GF-D8 (cell line): ENCODE measurements around the gene PPM1N.

Experiments used
- DNase-seq: peaks from one replicate; lab custom pipeline; 2025; lab: John Stamatoyannopoulos, UW

The PPM1N gene

GRCh38 chr19:45470762-45471081 is 27.5 kb upstream of the PPM1N start:
- DNase-seq, result no peak

- no peak for DNase-seq
These were observed 26.9 kb upstream of the PPM1N start for GRCh38 chr19:45471111-45471930.

- no peak for DNase-seq
These were observed 26.2 kb upstream of the PPM1N start for GRCh38 chr19:45471931-45472562.

- no peak for DNase-seq
These were observed 25.5 kb upstream of the PPM1N start for GRCh38 chr19:45472563-45473366.

DNA sequence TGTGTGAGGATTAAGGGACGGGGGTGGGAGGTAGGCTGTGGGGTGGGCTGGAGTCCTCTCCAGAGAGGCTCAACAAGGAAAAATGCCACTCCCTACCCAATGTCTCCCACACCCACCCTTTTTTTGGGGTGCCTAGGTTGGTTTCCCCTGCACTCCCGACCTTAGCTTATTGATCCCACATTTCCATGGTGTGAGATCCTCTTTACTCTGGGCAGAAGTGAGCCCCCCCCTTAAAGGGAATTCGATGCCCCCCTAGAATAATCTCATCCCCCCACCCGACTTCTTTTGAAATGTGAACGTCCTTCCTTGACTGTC is 24.9 kb upstream of the PPM1N start:
- DNase-seq, result no peak

DNA sequence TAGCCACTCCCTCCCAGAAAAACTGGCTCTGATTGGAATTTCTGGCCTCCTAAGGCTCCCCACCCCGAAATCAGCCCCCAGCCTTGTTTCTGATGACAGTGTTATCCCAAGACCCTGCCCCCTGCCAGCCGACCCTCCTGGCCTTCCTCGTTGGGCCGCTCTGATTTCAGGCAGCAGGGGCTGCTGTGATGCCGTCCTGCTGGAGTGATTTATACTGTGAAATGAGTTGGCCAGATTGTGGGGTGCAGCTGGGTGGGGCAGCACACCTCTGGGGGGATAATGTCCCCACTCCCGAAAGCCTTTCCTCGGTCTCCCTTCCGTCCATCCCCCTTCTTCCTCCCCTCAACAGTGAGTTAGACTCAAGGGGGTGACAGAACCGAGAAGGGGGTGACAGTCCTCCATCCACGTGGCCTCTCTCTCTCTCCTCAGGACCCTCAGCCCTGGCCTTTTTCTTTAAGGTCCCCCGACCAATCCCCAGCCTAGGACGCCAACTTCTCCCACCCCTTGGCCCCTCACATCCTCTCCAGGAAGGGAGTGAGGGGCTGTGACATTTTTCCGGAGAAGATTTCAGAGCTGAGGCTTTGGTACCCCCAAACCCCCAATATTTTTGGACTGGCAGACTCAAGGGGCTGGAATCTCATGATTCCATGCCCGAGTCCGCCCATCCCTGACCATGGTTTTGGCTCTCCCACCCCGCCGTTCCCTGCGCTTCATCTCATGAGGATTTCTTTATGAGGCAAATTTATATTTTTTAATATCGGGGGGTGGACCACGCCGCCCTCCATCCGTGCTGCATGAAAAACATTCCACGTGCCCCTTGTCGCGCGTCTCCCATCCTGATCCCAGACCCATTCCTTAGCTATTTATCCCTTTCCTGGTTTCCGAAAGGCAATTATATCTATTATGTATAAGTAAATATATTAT is 24.3 kb upstream of the PPM1N start:
- DNase-seq, result no peak

- DNase-seq, result no peak
These were observed 23.4 kb upstream of the PPM1N start for GRCh38 chr19:45474606-45475521.

GRCh38 chr19:45475537-45476291 is 22.5 kb upstream of the PPM1N start:
- DNase-seq, result no peak

- no peak for DNase-seq
These were observed 21.9 kb upstream of the PPM1N start for GRCh38 chr19:45476304-45476703.

DNA sequence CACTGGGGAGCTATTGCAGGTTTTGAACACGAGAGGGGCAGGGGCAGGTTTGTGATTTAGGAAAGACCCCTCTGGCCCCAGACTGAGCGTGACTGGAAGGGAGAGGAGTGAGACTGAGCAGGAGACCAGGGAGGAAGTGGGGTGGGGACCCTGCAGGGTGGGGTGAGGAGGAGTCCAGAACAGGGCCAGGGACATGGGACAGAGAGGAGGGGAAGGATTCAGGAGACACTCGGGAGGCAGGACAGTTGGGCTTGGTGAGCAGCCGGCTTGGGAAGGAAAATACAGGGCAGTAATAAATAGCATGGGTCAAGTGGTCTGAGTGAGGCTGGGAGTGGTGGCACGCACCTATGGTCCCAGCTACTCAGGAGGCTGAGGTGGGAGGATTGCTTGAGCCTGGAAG is 21.1 kb upstream of the PPM1N start:
- DNase-seq, result no peak

DNA sequence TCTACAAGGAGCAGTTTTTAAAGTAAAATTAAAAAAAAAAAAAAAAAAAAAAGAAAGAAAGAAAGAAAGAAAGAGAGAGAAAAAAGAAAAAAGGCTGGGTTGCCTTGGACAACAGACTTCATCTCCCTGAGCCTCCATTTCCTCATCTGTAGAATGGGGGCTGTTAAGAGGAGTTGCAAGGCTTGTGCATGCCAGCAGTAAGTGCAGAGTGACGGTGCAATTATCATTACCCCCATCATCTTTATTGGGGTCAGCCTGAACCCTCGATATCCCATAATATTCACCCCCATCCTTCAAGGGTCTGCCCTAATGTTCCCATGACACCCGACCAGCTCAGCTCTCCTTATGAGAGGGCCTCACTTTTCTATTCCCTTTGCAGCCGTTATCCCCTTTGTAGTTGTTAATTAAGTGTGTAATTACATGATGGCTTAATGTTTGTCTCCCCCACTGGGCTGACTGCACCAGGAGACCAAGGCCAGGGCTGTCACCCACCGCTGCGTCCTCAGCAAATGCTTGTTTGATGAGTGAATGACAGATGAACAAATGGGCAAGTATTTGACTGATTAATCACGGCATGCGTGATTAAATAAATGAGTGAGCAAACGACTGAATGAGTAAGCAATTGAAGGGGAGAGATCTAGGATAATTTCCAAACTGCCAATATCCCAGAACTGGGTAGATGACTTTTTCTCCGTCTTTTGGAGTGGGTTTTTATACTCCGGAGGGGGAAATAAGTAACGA is 20.4 kb upstream of the PPM1N start:
- DNase-seq, result no peak

DNA sequence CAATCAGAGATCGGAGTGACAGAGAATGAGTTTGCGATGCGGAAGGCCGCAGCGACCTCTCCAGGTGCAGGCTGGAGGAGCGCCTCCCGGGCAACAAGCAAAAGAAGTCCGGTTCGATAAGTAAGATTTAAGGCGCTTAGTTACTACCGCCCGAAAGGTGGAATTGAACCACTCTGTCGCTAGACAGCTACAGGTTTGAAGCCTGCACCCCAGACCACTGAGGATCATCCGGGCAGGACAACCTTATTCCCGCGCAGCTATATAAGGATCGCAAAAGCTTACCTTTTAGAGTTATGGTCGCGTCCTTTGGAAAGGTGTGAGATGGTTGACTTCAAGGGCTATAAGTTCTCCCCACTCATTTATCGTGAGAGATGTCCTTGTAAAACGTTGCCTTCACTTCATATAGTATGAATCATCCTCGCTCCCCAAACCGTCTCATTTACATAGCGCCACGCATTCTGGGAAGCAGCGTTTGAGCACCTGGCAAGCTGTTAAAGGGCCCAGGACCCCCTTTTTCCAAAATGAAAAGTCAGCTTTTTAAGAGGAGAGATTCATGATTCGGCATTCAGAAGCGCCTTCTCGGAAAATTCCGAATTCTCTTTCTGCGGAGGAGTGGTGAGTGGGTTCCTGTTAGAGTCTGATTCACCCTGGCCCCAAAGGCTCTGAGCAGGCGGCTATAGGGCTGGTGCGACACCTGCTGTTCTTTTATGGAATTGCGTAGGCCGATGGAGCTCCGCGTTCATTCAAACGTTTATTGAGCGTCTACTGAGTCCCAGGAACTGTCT is 19.6 kb upstream of the PPM1N start:
- DNase-seq, result peak; percentile 92

- no peak for DNase-seq
These were observed 15.2 kb upstream of the PPM1N start for GRCh38 chr19:45483033-45483432.

DNA sequence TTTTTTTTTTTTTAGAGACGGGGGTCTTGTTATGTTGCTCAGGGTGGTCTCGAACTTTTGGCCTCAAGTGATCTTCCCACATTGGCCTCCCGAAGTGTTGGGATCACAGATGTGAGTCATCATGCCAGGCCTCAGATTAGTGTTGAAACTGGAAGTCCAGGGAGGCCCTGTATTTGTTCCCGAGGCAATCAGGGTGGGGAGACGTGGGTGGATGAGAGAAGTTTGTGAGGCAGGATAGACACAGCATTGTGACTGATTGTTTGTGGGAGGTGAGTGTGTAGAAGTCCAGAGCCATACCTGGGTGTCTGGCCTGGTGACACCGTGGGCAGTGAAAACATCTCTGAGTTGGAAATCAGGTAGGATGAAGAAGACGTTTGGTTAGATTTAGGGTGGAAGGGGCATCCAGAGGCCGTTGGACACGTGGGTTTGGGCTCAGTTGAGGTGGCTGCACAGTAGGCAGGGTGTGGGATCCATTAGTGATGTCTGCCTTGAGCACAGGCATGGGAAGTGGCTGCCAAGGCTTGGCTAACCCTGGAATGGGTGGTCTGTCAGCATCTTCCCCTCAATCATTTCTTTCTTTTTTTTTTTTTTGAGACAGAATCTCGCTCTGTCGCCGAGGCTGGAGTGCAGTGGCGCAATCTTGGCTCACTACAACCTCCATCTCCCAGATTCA is 13.8 kb upstream of the PPM1N start:
- DNase-seq, result no peak

GRCh38 chr19:45485305-45486077 is 12.8 kb upstream of the PPM1N start:
- DNase-seq, result peak; percentile 81

- no peak for DNase-seq
These were observed 9.5 kb upstream of the PPM1N start for GRCh38 chr19:45488708-45489107.

- no peak for DNase-seq
These were observed 8.9 kb upstream of the PPM1N start for GRCh38 chr19:45489216-45489855.
